KMS-11 (cell line): Measurements from ENCODE around the gene TXNDC8.

Experiments
- H2AFZ ChIP-seq: fragments of 200-600 bp; sonication (generic); 2 replicates; pipeline ENCODE4 v1.6.1; 2016; ENCODE audit warnings: antibody characterized with exemption, mixed run types, low read depth
- H3K27ac ChIP-seq: fragments of 200-600 bp; sonication (generic); 2 replicates; pipeline ENCODE4 v1.6.1; 2016; ENCODE audit warnings: mild to moderate bottlenecking, mixed run types
- H3K27me3 ChIP-seq: fragments of 200-600 bp; sonication (generic); 2 replicates; pipeline ENCODE4 v1.6.1; 2017; ENCODE audit warnings: mild to moderate bottlenecking, low read depth, mixed run types, moderate library complexity; ENCODE audit not compliant: insufficient read depth
- H3K36me3 ChIP-seq: fragments of 200-600 bp; sonication (generic); 2 replicates; pipeline ENCODE4 v1.6.1; 2017; ENCODE audit warnings: mild to moderate bottlenecking, mixed run types; ENCODE audit not compliant: insufficient read depth
- H3K4me1 ChIP-seq: fragments of 200-600 bp; sonication (generic); 2 replicates; pipeline ENCODE4 v1.6.1; 2016; ENCODE audit warnings: mild to moderate bottlenecking, low read depth, mixed run types; ENCODE audit not compliant: poor library complexity, severe bottlenecking
- H3K4me2 ChIP-seq: fragments of 200-600 bp; sonication (generic); 2 replicates; pipeline ENCODE4 v1.7.0; 2016; ENCODE audit warnings: mild to moderate bottlenecking, mixed run types
- H3K4me3 ChIP-seq: fragments of 200-600 bp; sonication (generic); IDR thresholded peaks from 2 replicates; pipeline ENCODE4 v1.6.1; 2017; ENCODE audit warnings: low read depth, low read length, mixed read lengths; ENCODE audit not compliant: insufficient read depth
- H3K79me2 ChIP-seq: fragments of 200-600 bp; sonication (generic); 2 replicates; pipeline ENCODE4 v1.6.1; 2016; ENCODE audit warnings: low read depth, mixed run types; ENCODE audit not compliant: insufficient read depth
- H3K9ac ChIP-seq: fragments of 200-600 bp; sonication (generic); 2 replicates; pipeline ENCODE4 v1.6.1; 2016; ENCODE audit warnings: mild to moderate bottlenecking, mixed run types
- H4K20me1 ChIP-seq: fragments of 200-600 bp; sonication (generic); 2 replicates; pipeline ENCODE4 v1.6.1; 2016; ENCODE audit warnings: mild to moderate bottlenecking, mixed run types; ENCODE audit not compliant: insufficient read depth
- TF ChIP-seq, protein P1 (sequence below): fragments of 200-600 bp; sonication (generic); conservative IDR thresholded peaks from 2 replicates; pipeline ENCODE4 v1.6.1; 2017; ENCODE audit warnings: low read depth, mild to moderate bottlenecking, antibody characterized with exemption, low read length, moderate library complexity, mixed read lengths

The TXNDC8 gene

DNA sequence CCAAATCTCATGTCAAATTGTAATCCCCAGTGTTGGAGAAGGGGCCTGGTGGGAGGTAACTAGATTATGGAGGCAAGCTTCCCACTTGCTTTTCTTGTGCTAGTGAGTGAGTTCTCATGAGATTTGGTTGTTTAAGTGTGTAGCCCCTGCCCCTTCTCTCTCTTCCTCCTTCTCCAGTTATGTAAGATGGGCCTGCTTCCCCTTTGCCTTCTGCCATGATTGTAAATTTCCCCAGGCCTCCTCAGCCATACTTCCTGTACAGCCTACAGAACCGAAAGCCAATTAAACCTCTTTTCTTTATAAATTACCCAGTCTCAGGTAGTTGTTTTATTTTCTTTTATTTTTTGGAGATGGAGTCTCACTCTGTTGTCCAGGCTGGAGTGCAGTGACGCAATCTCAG lies 18.2 kb upstream of the TXNDC8 start:
- H3K4me2 ChIP-seq, result no peak overlapping the region
- H2AFZ ChIP-seq, result no peak overlapping the region
- H3K79me2 ChIP-seq, result no peaks in the 10 kb centered on the region
- no peaks in the 10 kb centered on the region for H4K20me1 ChIP-seq
- no peaks in the 10 kb centered on the region for H3K27me3 ChIP-seq
- H3K4me1 ChIP-seq, result no peaks in the 10 kb centered on the region
- no peak overlapping the region for H3K27ac ChIP-seq
- H3K9ac ChIP-seq, result no peak overlapping the region
- H3K36me3 ChIP-seq, result no peaks in the 10 kb centered on the region
- H3K4me3 ChIP-seq, result no peak overlapping the region
- TF ChIP-seq, protein P1, sequence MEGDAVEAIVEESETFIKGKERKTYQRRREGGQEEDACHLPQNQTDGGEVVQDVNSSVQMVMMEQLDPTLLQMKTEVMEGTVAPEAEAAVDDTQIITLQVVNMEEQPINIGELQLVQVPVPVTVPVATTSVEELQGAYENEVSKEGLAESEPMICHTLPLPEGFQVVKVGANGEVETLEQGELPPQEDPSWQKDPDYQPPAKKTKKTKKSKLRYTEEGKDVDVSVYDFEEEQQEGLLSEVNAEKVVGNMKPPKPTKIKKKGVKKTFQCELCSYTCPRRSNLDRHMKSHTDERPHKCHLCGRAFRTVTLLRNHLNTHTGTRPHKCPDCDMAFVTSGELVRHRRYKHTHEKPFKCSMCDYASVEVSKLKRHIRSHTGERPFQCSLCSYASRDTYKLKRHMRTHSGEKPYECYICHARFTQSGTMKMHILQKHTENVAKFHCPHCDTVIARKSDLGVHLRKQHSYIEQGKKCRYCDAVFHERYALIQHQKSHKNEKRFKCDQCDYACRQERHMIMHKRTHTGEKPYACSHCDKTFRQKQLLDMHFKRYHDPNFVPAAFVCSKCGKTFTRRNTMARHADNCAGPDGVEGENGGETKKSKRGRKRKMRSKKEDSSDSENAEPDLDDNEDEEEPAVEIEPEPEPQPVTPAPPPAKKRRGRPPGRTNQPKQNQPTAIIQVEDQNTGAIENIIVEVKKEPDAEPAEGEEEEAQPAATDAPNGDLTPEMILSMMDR, result no peak

DNA sequence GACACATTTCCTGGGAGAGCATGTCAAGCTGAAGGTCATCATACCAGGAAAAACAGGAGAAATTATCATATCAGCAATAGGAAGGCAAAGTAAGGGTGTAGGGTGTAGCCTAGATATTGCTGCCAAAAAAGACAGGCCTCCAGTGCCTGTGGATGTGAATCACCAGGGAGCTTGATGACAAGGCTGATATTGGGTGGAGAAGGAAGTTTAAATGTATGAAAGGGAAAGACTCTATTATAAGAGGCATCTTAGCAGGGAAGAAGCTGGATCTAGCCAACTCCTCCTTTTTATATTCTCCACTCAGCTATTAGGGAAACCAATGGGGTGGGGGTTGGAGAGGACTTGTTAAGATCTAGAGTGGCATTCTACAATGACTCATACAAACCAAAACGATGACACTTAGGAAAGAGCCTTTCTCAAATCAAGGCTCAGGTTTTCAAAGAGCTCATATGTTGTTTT lies 13.4 kb upstream of the TXNDC8 start:
- H4K20me1 ChIP-seq, result no peaks in the 10 kb centered on the region
- H2AFZ ChIP-seq, result no peak overlapping the region
- H3K27ac ChIP-seq, result no peak overlapping the region
- no peaks in the 10 kb centered on the region for H3K4me1 ChIP-seq
- no peak overlapping the region for H3K9ac ChIP-seq
- no peaks in the 10 kb centered on the region for H3K27me3 ChIP-seq
- TF ChIP-seq, protein P1, result no peak
- no peaks in the 10 kb centered on the region for H3K36me3 ChIP-seq
- H3K4me3 ChIP-seq, result no peak overlapping the region
- no peak overlapping the region for H3K4me2 ChIP-seq
- H3K79me2 ChIP-seq, result no peaks in the 10 kb centered on the region

GRCh38 chr9:110346325-110346724 lies 8.7 kb upstream of the TXNDC8 start:
- Histone ChIP-seq H3K4me3 (no peak overlapping the region), H3K9ac (no peak overlapping the region), H2AFZ (no peak overlapping the region), H3K27me3 (no peaks in the 10 kb centered on the region), H3K27ac (no peak overlapping the region), H3K4me2 (no peak overlapping the region), H4K20me1 (no peaks in the 10 kb centered on the region), H3K79me2 (no peaks in the 10 kb centered on the region), H3K4me1 (no peaks in the 10 kb centered on the region), H3K36me3 (no peaks in the 10 kb centered on the region)
- TF ChIP-seq, protein P1, result no peak

DNA sequence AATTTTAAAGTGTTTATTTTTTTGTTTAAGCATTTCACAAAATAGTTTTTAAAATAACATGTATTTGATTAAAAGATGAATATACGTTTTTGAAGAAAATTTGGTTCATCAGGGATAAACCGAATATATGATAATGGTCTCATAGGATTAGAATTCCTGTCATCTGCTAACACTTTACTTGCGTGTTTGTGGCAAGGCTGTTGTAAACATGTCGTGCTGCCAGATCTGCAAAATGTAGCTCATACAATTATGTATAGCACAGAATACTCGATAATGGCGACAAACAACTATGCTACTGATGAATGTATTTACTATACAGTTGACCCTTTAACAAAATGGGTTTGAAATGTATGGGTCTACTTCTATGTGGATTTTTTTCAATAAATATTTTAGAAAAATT lies 7.2 kb upstream of the TXNDC8 start:
- H3K27me3 ChIP-seq, result no peaks in the 10 kb centered on the region
- H3K36me3 ChIP-seq, result no peaks in the 10 kb centered on the region
- no peaks in the 10 kb centered on the region for H3K79me2 ChIP-seq
- no peaks in the 10 kb centered on the region for H4K20me1 ChIP-seq
- no peak overlapping the region for H2AFZ ChIP-seq
- no peaks in the 10 kb centered on the region for H3K4me1 ChIP-seq
- no peak overlapping the region for H3K4me2 ChIP-seq
- no peak overlapping the region for H3K27ac ChIP-seq
- TF ChIP-seq, protein P1, result no peak
- no peak overlapping the region for H3K4me3 ChIP-seq
- no peak overlapping the region for H3K9ac ChIP-seq
